HG03354 (cell line): Measurements from ENCODE around the gene CD300C.
"Not testable (repeated sequence)": the region's sequence is repeated elsewhere in the genome, so short reads cannot be mapped to it uniquely, and the experiment has no call there.

ENCODE experiments used
- ATAC-seq: cut with Tn5 transposase; IDR thresholded peaks from one replicate; pipeline ENCODE4 v1.9.1; 2021; ENCODE audit warnings: mild to moderate bottlenecking; ENCODE audit not compliant: unreplicated experiment, poor library complexity, severe bottlenecking

The CD300C gene

GRCh38 chr17:74545843-74546230 is at the start of gene CD300C:
Gene CD300C (minus strand): TSS chr17:74546115. CDS start chr17:74545782, 333 bp downstream.
- no peak for ATAC-seq

GRCh38 chr17:74595037-74595750 is 49.3 kb upstream of the CD300C start:
- ATAC-seq = no peak

- ATAC-seq = no peak
These were observed 46.4 kb upstream of the CD300C start, which contains the start of gene CD300LD for GRCh38 chr17:74592087-74592990. Gene CD300LD (minus strand): TSS chr17:74592283. CDS start chr17:74592202, 81 bp downstream.

GRCh38 chr17:74591503-74591902 is 45.6 kb upstream of the CD300C start:
- ATAC-seq = no peak

GRCh38 chr17:74585711-74586110 is 39.8 kb upstream of the CD300C start:
- ATAC-seq = no peak

- no peak for ATAC-seq
These were observed 38.6 kb upstream of the CD300C start for GRCh38 chr17:74584292-74585060.

GRCh38 chr17:74582633-74583032 is 36.7 kb upstream of the CD300C start:
- no peak for ATAC-seq

- ATAC-seq = no peak
These were observed 34.0 kb upstream of the CD300C start for GRCh38 chr17:74579900-74580299.

GRCh38 chr17:74578979-74579378 is 33.1 kb upstream of the CD300C start:
- no peak for ATAC-seq

GRCh38 chr17:74574489-74575142 is 28.7 kb upstream of the CD300C start:
- no peak for ATAC-seq

- not testable (repeated sequence) for ATAC-seq
These were observed 27.7 kb upstream of the CD300C start for GRCh38 chr17:74573635-74574034.

- ATAC-seq = no peak
These were observed 27.3 kb upstream of the CD300C start for GRCh38 chr17:74573169-74573568.

- ATAC-seq = no peak
These were observed 25.8 kb upstream of the CD300C start for GRCh38 chr17:74571621-74572270.

GRCh38 chr17:74569020-74570003 is 23.4 kb upstream of the CD300C start:
- no peak for ATAC-seq

- no peak for ATAC-seq
These were observed 22.4 kb upstream of the CD300C start for GRCh38 chr17:74568106-74568873.

- ATAC-seq = no peak
These were observed 21.5 kb upstream of the CD300C start, which contains the start of gene CD300H for GRCh38 chr17:74567397-74567796. Gene CD300H (minus strand): TSS chr17:74567509.

GRCh38 chr17:74566132-74566753 is 20.3 kb upstream of the CD300C start:
- ATAC-seq = no peak
